Colon (tissue), 2 donors: Measurements from ENCODE around the gene KDM2B.

Experiments used
- FAIRE-seq: peaks from 2 replicates; lab custom pipeline; 2012; peaks lifted over from hg19 to GRCh38; lab: Jason Lieb, UNC
- donor health status: control.
- donor health status: control.

The KDM2B gene

DNA sequence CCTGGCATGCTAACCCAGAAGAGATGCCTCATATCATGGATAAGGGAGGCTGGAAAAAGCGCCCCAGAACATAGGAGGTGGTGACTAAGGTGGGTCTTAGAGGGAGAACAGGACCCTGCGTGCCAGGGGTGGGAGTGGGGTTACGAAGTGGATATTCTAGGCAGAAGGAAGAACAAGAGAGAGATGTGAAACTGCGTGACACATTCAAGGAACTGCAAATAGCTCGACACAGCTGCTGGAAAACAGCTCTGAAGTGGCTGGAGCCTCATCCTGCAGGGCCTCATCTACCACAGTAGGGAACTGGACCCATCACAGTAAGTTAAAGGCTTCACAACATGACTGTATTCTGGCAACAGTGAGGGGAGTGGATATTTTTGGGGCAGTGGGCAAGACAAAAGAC, 119.8 kb downstream of the KDM2B start:
- FAIRE-seq: no peak

DNA sequence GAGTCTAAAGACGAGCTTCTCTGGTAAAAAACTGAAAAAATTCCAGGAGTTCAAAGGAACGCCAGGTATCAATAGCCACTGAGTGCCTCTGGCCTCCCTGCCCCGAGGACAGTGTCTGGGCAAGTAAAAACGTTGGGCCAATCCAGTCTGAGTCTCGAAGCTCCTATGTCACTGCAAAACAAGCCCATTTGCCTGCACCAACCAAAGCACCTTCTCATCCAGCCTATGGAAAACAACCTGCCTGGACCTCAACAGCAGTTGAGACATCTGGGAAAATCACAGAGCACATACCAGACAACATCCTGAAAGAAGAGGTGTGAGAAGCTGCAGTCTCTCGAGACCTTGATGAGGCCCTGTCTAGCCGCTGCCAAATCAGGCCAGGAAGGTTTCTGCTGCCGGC, 124.3 kb downstream of the KDM2B start:
- FAIRE-seq: no peak

DNA sequence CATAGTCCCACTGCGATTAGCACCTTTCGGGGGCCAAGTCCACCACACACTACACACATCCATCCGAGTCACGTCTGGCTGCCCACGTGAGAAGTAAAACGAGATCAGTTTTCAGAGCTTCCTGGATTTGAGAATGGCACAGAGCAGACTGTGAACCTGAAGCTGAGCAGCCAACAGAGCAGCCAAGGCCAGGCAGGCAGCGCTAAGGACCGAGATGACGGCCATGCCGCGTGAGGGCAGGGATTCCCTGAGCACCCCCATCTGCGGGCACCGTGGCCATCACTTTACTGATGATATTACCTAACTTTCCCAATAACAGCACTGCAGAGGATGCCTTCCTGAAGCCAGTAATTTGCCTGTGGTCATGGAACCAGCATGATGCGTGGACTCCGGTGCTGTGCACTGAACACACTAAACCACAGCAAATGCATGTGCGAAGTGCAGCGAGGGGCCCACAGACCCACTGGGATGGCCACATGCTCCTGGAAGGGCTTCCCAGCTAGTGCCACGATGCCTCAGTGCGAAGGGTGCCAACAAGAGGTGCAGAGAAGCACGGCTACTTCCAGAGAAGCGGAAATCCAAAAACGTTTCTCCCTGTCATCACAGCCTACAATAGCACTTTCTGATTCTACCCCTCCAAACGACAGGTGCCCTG, 124.9 kb downstream of the KDM2B start:
- FAIRE-seq: no peak

DNA sequence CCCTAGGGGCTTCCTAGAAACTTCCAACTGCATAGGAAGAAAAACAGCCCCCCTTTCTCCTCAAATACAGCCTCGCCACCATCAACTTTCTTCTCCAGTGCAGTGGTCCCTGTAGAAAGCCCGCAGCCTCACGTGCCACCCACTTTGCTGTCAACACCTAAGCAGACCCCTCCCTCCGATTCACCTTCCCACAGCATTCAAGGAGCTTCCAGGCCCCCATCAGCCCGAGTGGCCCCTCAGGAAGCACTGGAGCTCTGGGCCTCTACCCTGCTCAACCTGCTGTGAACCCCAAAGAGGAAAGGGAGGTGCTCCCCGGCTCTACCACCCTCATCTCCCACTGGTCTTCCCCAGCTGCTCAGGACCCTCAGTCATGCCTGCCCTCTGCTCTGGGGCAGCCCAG, 125.9 kb downstream of the KDM2B start:
- no peak for FAIRE-seq

DNA sequence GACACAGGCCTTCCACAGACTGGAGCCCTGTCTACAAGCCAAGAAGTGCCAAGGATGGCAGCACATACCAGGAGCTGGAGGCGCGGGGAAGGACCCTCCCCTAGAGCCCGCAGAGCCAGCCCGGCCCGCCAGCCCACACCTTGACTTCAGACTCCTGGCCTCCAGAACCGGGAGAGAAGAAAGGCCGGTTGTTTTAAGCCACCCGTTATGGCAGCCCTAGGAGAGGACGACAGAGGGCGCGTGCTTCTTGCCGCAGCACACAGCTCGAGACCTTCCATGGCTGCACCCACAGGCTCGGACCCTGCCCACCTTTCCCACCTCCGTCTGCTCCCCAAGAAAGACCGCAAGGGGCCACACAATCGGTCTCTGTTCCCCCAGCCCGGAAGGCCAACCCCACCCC, 127.2 kb downstream of the KDM2B start:
- no peak for FAIRE-seq

DNA sequence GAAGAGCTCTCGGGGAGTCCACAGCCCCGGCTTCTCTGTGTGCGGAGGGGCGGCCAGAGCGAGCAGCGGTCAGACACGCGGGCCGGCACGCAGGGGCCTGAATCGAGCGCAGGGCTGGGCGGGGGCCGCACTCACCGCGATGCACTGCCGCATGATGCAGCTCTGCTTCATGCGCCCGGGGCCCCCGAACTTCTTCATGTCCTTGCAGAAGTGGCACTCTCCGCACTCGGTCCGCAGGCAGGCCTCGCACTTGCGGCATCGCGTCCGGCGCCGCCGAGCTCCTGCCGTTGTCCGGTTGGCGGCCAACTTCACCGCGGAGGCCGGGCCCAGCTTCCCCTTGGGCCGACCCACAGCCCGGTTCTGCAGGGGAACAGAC, 127.8 kb downstream of the KDM2B start:
- FAIRE-seq: no peak

DNA sequence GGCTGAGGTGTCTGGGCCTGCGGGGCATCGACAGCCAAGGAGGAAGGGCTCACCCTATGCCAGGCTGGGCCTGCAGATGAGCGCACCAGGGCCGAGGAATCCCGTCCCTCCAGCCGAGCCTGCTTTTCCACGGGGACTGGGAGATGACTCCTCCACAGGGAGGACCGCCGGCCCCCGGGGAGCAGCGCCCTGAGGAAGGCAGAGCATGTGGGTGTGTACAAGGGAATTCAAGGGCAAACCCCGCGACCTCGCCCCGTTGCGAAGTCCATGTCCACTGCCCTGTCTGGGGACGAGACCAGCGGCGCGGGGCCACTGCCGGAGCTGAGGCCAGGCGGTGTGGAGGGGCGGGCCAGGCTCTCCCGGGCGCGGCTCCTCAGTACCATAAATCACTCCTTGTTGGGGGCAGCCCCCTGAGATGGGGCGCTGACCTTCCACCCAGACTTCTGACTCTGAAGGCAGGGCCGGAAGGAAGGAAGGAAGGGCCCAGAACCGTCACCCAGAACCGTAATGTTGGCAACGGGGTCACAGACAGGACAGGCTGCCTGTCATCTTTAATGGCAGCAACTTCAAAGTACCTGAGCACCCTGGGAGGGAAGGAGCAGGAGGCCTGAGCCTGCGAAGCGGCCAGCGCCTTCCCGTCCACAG, 128.4 kb downstream of the KDM2B start:
- no peak for FAIRE-seq

DNA sequence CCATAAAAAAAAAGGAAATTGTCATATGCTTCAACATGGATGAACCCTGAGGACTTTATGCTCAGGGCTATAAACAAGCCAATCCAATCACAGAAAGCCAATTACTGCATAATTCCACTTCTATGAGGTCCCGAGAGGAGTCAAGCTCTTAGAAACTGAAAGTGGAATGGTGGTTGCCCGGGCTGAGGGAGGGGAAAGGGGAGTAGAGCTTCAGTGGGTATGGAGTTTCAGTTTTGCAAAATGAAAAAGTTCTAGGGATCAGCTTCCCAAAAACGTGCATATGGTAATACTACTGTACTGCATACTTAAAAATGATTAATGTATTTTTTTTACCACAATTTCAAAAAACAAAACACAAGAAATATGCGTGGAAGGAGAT, 128.9 kb downstream of the KDM2B start:
- no peak for FAIRE-seq

DNA sequence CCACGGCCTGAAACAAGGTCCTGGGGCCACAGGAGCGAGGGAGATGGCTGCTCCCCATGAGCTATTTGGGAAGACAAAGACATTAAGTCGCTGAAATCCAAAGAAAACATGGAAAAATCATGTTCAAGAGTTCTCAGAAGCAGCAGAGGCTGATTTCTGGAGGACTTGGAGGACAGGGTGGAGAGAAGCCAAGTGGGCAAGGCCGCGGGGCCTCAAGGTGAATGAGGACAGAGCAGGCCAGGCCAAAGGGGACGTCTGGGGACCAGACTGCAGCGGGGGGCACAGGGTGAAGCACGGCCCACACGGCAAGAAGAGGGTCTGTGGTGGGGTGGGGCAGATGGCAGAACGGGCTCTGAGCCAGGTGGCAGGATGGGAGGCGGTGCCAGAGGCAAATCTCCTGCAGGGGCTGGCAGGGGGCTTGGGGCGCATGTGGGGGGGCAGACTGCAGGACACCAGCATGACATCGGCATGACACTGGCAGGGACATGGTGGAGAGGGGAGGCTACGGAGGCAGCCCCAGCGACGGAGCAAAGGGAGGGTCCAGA, 132.0 kb downstream of the KDM2B start:
- FAIRE-seq: no peak

DNA sequence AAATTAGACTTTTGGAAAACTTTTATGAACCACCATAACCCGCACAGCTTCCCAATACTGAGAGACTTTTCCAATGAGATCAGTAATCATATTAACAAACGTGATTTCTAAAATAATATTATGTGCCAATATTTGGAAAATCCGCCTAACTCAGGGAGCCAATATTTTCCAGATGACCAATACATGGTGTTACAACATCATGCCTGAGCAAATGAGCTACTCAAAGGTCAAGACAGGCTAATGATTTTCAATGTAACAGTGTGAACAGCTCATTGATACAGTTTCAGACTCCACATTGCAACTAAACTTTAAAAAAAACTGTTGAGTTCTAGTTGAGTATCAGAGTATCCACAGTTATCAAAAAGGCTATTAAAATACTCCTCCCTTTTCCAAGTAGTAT, 134.1 kb downstream of the KDM2B start:
- FAIRE-seq: no peak

DNA sequence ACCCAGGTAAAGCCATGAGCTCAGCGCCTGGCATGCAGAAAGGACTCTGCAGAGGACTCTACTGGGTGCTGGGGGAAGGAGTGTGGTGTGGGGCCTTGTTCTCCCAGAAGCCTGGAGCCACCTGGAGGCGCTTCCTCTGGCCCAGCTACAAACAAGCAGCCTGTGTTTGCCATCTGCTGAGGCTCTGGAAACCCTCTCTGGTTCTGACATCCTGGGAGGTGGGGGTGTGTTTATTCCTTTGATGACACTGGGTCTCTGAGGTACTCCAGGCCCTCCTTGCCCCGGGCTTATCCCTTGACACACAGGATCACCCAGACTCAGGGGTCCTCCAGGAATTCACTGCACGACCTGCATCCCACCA, 136.0 kb downstream of the KDM2B start:
- FAIRE-seq: no peak

DNA sequence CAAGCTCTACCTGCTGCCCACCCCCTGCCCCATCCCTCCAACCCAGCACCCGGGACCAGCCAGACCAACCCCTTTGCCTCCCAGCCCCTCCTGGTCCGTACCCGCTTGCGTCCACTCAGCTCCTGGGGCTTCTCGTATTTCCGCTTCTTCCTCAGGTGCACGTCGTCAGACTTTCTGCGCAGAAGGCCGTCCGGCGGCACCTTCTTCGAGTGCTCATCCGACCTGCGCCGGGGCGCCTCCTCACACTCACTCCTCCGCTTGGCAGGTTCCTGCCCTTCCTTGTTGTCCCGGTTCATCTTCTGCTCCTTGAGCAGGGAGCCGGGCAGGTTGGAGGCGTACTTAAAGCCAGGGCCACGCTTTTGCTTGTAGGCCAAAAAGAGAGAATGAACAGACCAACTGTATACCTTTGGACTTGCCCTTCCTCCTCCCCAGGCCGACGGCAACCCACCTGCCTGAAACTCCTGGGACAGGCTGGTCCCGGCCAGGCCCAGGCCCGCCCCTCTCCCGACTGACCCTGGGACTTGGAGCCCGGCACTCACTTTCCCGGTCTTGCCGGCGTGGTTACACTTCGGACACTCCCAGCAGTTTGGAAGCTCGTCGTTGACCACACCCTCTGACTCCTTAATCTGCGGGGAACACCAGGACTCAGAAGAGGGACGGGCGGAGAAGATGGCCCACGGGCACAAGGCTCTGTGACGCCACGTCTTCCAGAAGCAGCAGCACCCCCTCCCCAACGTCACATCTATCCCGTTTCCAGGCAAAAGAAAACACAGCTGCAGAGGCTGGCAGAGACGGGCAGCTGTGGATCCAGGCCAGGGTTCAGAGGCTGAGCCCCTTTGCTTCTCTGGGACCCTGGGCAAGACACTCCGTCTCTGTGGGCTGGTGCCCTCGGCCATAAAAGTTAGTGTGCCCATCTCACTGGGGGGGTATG, 136.6 kb downstream of the KDM2B start:
- FAIRE-seq: no peak

DNA sequence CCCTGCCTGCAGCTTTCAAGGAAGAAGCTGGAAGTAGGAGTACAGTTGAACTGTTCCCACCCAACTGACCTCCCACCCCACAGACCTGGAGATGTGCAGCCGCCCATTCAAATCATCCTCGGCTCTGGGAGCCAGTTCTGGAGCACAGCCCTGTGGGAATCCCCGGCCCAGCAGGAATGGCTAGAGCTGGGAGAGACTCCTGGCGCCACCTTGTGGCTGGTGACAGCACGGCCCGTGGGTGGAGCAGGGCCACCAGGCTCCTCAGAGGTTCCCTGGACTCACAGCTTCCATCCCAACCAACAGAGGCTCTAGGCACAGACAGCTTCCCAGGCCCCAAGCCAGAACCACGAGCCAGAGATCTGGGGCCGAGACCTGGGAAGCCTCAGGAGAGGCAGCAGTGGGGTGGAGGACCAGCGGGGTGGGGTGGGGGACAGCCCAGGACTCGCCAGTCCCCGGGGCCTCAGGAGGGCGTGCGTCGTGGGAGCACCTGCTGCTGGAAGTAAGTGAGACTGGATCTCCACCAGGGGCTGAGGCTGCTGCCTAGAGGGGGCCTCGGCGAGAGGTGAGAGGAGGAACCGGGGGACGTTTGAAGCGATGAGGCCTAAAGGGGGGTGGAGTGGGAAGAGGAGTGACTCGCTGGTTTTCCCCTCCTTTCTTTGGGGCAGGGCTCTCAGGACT, 137.5 kb downstream of the KDM2B start:
- no peak for FAIRE-seq

DNA sequence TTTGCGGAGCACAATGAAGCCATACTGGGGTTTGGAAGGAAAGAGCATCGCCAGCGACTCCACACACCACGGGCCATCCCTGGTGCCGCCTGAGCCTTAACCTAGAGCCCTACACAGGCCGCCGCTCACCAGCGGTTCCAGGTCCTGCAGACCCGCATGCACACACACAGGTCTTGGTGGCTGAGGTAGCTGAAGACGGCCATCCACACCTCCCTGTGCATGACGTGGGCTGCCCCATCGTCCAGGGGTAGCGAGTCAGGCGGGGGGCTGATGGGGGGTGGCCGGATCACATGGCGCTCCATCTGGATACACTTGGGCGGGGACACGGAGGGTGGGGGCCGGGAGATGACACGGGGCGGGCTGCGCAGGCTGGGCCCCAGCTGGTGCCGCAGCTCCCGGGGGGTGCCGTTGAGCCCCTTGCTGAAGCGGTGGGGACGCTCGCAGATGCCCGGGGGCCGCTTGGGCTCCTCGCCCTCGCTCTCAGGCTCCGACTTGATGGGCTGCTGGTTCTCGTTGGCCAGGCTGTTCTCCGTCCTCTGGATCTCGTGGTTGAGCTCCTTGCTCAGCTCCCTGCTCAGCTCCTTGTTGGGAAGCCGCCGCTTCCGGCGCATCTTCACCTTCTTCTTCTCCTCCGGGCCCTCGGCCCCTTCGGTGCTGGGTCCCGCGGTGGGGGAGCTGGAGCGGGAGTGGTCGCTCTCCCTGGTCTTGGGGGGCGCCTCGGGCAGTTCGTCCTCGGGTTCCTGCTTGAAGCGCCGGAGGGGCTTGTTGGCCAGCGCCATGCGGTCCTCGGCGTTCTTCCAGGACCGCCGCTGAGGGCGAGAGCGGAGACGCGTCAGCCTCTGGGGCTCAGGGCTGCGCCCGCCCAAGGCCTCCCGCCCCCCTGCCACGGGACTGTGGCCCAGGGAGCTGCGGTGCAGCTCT, 138.5 kb downstream of the KDM2B start:
- FAIRE-seq: no peak

DNA sequence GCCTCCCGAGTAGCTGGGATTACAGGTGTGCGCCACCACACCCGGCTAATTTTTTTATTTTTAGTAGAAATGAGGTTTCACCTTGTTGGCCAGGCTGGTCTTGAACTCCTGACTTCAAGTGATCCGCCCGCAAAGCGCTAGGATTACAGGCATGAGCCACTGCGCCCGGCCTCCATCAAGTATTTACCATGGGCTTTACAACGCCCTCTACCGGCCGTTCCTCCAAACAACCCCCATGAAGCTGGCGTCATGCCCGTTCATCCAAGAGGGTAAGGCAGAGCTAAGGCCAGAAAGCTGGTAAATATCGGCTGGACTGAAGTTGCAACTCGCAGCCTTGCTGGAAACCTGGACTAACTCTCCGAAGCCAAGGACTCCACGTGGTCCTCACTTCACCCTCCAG, 139.3 kb downstream of the KDM2B start:
- no peak for FAIRE-seq

DNA sequence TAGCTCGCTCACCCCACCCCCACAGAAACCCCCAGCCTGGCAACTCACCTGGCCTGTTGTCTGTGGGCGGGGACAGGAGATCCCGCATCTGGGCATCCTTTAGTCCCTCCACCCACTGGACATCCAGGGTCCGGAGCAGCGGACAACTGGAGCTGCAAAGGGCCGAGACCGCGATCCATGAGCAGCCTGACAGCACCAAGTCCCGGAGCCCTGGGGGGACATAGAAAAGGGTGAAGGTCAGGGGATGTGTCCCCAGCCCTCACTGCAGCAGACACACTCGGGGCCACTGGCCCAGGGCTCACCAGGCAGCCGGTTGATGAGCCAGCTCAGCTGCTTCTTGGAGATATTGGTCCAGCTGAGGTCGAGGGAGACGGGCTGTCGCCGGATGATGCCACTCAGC, 140.1 kb downstream of the KDM2B start:
- FAIRE-seq: no peak

DNA sequence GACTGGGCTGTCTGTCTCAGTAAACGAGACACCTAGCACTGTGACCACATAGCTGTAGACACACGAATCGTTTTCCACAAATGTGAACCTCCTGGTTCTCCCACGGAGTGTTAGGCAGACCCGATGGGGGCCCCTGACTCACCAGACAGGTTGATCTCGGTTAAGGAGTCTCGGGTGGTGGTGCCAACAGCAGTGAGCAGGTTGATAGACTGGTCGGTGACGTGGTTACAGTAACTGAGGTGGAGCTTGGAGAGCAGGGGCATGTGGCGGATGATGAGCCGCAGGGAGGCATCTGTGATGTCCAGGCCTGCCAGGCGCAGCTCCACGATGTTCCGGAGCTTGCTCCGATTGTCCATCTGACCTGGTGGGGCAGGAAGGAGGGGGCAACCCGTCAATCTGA, 141.1 kb downstream of the KDM2B start:
- FAIRE-seq: no peak

DNA sequence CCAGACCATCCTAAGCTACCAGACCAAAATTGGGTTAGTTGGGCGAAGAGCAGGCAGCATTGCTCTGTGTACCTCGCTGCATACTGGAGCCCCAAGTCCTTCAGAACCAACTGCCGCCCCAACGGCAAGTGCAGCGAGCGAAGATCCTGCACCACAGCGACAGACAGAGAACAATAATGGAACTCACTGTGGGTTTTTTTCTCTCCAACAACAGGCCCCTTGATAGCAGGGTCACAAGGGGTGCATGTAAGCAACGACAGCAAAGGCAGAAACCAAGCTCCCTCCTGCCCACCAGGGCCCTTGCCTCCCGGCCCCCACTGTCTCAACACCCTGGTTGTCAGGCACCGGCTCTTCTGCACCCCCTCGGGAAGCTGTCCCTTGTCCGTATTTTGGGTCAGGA, 141.9 kb downstream of the KDM2B start:
- no peak for FAIRE-seq

DNA sequence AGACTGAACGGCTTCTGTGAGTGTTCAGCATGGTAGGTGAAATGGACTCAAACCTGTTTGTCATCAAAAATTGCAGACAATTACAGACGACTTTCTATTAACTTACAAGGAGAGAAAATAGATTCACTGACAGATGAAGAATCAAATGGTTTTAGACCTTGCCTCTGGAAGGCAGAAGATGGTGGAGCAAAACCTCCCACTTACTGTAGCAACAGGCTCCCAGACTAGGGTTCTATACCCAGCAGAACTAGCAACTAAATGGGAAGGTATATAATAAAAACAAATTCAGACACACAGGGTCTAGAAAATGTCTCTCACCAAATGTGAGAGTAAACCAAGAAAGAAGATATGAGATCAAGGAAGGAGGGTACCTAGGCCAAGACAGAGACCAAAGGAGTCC, 144.1 kb downstream of the KDM2B start:
- FAIRE-seq: no peak

DNA sequence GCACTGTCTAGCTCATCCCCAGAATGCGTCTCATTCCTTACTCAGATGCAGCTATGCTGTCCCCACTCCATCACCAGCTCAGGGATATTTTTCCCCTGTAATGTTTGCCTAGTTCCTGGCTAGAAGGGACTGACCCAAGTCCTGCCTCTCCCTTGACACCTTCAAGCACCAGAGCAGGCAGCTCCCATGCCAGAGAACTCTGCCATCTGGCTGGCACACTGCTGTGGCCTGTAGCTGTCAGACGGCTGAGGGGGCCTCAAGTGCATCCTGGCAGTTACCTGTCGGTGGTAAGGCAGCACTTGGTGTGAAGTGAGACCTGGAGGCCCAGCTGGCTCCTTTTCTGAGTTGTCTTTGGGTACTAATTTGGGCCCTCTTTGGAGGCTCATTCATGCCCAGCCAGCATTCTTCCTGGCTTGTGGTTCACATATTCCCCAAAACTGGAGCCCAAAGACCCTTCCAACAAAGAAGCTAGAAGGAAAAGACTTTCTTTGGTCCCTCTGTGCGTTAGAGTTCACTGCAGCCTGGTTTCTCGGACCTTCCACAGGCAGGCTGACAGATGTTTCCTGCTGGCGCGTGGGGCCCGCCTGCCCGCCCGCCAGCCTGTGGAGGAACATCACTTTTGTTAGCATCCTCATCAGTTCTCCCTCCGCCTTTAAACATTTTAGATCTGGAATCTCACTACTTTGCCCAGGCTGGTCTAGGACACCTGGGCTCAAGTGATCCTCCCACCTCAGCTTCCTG, 147.9 kb downstream of the KDM2B start:
- FAIRE-seq: no peak
